GM12891 (cell line): ENCODE data around the gene MYO18A.

Source experiments
- PAX5 ChIP-seq: IDR thresholded peaks from 2 replicates; pipeline ENCODE4 v1.6.1; 2011; ENCODE audit warnings: low read length, moderate library complexity, mild to moderate bottlenecking; ENCODE audit not compliant: insufficient read depth, severe bottlenecking
- POLR2A ChIP-seq: IDR thresholded peaks from 2 replicates; pipeline ENCODE4 v1.6.1; 2011; ENCODE audit warnings: low read depth, low read length, control low read depth
- POLR2AphosphoS5 ChIP-seq: IDR thresholded peaks from 2 replicates; pipeline ENCODE4 v1.6.1; 2011; ENCODE audit warnings: low read depth, low read length, control low read depth
- POU2F2 ChIP-seq: IDR thresholded peaks from 2 replicates; pipeline ENCODE4 v1.6.1; 2011; ENCODE audit warnings: low read depth, mild to moderate bottlenecking, control low read depth, low read length, moderate library complexity
- SPI1 ChIP-seq: IDR thresholded peaks from 2 replicates; pipeline ENCODE4 v1.6.1; 2011; ENCODE audit warnings: low read depth, low read length, control low read depth
- TAF1 ChIP-seq: IDR thresholded peaks from 2 replicates; pipeline ENCODE4 v1.6.1; 2011; ENCODE audit warnings: low read depth, low read length, control low read depth

GRCh38 chr17:29086628-29087332, 93.4 kb downstream of the MYO18A start:
- TF ChIP-seq POLR2A (no peak), POLR2AphosphoS5 (no peak), SPI1 (no peak), TAF1 (no peak), PAX5 (no peak), POU2F2 (no peak)
